SH-SY5Y (cell line): ENCODE data around the gene SUN3.

Experiments
- GATA2 ChIP-seq: IDR thresholded peaks from 2 replicates; pipeline ENCODE4 v1.6.1; 2011; ENCODE audit warnings: mild to moderate bottlenecking, low read depth, low read length
- GATA3 ChIP-seq: IDR thresholded peaks from 2 replicates; pipeline ENCODE4 v1.6.1; 2011; ENCODE audit warnings: low read depth, mild to moderate bottlenecking, low read length, moderate library complexity

DNA sequence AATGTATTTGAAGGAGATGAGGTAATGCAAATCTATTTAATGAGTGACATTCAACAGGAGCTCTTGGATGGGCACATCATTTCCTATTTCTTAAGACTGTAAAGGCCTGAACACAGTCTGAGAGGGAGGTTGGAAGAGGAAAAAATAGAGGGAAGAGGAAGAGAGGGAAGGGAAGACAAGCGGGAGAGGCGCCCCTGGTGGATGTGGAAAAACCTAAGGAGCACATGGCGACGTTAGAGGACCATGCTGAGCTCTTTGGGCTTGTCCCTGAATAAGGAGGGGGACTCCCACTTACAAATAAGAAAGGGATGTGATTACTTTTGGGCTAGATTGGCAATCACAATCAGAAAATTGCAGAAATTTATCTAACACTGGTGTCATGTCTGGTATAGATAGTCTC lies 19.6 kb downstream of the SUN3 start:
- no peak for TF ChIP-seq GATA2
- no peak for TF ChIP-seq GATA3
